GM19395 (cell line): ENCODE results near the gene INPP5D.

Experiments used
- ATAC-seq: cut with Tn5 transposase; IDR thresholded peaks from one replicate; pipeline ENCODE4 v1.9.1; 2021; ENCODE audit warnings: mild to moderate bottlenecking, moderate library complexity; ENCODE audit not compliant: unreplicated experiment

INPP5D gene

GRCh38 chr2:233228376-233228775 is 168.2 kb downstream of the INPP5D start:
- ATAC-seq, result no peak

DNA sequence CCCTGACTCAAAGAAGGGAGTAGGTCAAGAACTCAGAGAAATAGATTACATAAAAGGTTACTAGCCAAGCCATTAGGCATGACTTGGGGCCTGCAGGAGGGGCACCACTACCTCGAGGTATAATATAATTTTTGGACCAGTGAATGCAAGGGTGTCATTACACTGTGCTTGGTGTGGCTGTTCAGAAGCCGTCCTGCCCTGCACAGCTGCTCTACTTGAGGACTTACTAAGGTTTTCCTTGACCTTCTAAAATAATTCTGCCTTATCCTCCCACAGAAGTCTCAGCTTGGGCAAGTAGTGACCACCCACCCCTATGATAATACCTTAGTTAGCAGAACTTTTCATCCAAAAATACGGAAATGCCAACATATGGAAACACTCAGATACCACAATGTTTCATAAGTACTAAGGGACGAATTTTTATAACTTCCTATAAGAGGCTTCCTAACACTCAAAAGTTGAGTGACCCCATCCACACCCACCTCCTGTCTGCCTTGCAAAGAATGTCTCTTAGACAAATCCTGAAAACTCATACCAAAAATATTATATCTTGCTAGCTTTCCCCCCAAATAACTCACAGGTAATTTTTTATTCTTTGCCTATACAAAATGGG is 173.6 kb downstream of the INPP5D start:
- ATAC-seq, result no peak

DNA sequence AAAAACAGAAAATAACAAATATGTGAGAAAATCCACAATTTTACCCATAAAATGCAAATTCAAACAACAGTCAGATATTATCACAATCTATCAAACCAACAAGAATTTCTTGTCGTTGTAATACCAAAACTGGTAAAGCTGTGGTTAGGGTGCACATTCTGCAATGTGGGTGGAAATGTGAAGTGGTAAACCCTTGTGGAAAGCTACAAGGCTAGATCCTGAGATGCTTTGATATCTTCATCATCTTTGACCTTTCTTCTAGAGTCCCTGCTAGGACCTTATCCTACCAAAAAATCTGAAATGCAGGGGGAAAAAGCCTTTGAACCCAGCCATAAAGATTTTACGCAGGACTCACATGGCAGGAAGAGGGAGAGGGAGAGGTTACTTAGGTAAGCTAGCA is 174.1 kb downstream of the INPP5D start:
- ATAC-seq, result no peak

DNA sequence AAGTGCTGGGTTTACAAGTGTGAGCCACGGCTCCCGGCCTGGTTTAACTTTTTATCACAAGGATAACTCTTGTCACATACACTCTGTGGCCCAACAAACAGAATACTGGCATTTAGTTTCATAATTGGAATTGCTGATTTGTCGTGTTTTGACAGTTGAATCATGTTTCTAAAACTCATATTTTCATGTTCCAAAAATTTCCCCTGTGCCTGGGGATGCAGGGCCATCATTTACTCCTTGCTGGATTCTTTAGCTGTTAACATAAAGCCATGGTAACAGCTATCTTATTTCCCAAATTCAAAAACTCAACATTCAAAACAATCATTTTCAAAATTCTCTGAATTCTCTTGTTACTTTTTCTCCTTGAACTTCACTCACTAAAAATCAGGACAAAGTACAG is 174.9 kb downstream of the INPP5D start:
- ATAC-seq, result no peak

- no peak for ATAC-seq
Measured at GRCh38 chr2:233235977-233236376, 175.8 kb downstream of the INPP5D start.

GRCh38 chr2:233236820-233237589 is 176.9 kb downstream of the INPP5D start:
- ATAC-seq, result no peak

- no peak for ATAC-seq
Measured at GRCh38 chr2:233240897-233241296, 180.8 kb downstream of the INPP5D start.

GRCh38 chr2:233241803-233242202 is 181.7 kb downstream of the INPP5D start:
- ATAC-seq, result no peak

DNA sequence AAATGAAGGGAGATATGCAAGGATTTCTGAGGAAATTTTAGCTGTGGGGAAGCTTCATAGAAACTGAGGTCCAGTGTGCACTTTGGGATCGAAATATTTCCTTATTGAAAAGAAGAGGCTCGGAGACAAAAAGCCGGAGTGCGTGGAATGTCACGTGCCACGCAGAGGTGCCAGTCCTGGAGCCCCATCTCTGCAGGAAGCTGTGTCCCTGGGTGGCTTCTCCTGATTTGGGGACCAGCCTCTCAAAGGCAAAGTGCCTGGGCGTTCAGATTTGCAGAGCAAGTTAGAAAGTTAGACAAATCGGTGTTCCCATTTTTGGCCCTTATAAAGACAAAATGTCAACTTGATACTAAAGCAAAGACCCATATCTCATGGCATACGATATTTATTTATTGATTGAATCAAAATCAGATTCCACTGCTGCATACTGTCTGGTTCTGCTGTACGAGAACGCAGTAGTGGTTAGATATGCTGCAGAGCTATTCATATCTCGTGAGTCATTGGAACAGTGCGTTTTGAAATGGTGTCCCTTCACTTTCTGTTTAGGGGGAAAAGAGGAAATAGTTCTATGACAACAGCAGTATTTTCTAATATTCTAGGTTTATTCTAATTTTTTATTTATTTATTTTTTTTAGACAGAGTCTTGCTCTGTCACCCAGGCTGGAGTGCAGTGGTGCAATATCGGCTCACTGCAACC is 182.2 kb downstream of the INPP5D start:
- no peak for ATAC-seq

- ATAC-seq, result no peak
Measured at GRCh38 chr2:233243348-233243747, 183.2 kb downstream of the INPP5D start.

DNA sequence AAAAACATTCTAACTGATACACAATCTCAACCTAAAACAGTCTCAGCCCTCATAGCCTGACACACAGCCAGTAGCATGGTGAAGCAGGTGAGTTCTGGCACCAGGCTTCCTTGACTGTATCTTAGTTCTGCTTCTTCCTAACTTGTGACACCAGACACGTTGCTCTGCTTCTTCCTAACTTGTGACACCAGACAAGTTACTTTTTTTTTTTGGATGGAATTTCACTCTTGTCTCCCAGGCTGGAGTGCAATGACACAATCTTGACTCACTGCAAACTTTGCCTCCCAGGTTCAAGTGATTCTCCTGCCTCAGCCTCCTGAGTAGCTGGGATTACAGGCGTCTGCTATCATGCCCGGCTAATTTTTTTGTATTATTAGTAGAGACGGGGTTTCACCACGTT is 184.7 kb downstream of the INPP5D start:
- no peak for ATAC-seq

- ATAC-seq, result no peak
Measured at GRCh38 chr2:233245406-233245805, 185.3 kb downstream of the INPP5D start.

DNA sequence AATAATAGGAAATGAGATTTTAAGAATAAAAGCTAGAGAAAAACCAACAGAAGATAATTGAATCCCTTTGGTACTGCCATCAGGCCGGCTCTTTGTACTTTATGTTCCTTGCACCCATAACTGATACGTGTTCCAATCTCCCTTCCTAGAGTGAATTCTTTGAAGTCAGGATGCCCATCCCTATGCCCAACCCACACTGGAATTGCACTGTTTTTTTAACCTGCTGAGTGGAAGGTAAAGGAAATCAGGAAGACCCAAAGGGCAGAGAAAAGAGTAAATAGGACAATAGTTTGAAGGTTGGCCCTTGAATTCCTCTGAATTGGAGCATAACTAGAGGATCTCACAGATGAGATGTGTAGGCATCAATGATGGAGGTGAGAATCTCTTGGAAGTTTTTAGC is 187.0 kb downstream of the INPP5D start:
- no peak for ATAC-seq

DNA sequence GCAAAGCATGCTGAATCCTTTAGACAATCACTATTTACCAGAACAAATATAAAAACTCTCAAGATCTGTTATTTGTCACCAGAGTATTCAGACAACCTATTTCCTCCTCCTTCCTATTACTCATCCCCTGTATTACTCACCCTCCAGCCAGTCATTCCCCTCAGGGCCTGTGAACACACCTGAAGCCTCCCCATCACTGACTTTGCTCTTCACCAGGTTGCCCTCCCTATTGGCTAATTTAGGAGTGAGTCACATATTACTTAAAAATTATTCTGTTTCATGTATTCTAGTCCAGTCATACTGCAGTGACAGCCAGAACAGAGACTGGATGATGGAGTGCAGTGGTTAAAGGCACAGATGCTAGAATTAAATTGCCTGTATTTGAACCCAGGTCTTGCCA is 187.6 kb downstream of the INPP5D start:
- no peak for ATAC-seq

GRCh38 chr2:233248999-233249398 is 188.9 kb downstream of the INPP5D start:
- no peak for ATAC-seq

GRCh38 chr2:233250568-233250967 is 190.4 kb downstream of the INPP5D start:
- ATAC-seq, result no peak

GRCh38 chr2:233250985-233251305 is 190.8 kb downstream of the INPP5D start:
- ATAC-seq, result peak; percentile 35

GRCh38 chr2:233251306-233252116 is 191.4 kb downstream of the INPP5D start, which contains the start of gene ATG16L1:
Gene ATG16L1 (plus strand): TSS chr2:233251673. CDS start chr2:233251828, 155 bp downstream.
- peak; percentile 94 for ATAC-seq

DNA sequence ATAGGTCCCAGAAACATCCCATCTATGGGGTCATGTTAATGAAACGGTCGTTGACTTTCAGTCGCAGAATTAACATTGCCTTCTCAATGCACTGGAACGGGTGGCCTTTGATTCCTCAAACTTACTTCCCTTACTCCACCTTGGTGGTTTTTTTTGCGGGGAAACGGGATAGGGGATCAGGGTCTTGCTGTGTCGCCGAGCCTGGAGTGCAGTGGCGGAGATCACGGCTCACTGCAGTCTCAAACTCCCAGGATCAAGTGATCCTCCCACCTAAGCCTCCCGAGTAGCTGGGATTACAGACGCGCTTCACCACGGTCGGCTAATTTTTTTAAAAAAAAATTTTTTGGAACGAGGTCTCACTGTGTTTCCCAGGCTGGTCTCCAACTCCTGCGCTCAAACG is 192.1 kb downstream of the INPP5D start:
- no peak for ATAC-seq

DNA sequence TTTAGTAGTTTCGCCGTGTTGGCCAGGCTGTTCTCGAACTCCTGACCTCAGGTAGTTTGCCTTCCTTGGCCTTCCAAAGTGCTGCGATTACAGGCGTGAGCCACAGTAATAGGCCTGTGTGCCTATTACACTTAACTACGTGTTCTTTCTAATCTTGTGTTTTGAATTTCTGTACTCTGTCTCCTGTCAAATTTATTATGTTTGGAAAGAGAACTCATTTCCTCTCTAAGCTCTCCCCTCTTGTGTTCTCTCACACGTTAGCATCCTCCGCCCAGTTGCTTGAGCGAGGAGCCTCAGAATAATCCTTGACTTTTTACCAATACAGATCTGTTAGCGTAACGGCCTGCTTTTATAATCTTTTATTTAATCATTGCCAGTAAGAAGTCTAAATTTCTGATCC is 195.0 kb downstream of the INPP5D start:
- ATAC-seq, result no peak

- no peak for ATAC-seq
Measured at GRCh38 chr2:233256048-233256447, 195.9 kb downstream of the INPP5D start.
